ENCODE data around the gene RIGI. TPM values are rescaled to one million over a fixed set of nuclear protein-coding genes. Genes with fewer than 3 reads are reported as not detected.

Gene RIGI
- 0.46 TPM for polyA plus RNA-seq (2012; ENCODE audit: insufficient read length, low read depth)

DNA sequence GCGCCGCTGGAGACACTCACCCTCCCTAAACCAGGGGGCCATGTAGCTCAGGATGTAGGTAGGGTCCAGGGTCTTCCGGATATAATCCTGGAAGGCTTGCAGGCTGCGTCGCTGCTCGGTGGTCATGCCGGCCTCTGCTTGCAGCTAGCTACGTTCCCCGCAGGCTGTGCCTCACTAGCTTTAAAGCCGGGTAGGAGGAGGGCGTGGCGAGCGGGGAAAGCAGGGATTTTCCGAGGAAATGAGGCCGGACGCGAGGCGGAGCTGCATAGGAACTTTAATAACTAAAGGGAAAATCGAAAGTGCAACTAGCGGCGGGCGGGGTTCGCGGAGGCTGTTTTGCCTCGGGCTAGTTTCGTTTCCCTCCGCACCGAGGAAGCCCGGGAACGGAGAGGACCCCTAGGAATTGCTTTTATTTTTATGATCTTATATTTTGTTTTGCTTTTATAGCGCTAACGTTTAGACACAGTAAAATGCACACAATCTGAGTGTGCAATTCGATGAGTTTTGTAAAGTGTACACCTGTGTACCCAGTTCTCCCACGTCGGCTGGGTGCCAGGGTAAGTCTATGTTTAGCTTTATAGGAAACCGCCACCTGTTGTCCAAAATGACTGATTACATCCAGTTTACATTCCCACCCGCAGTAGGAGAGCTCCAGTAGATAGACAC, at the start of gene RIGI:
TSS of gene RIGI (minus strand) at position 156 of the 666 bp plus-strand sequence. CDS start at position 126, 30 bp downstream.
- TF ChIP-seq, protein P1, sequence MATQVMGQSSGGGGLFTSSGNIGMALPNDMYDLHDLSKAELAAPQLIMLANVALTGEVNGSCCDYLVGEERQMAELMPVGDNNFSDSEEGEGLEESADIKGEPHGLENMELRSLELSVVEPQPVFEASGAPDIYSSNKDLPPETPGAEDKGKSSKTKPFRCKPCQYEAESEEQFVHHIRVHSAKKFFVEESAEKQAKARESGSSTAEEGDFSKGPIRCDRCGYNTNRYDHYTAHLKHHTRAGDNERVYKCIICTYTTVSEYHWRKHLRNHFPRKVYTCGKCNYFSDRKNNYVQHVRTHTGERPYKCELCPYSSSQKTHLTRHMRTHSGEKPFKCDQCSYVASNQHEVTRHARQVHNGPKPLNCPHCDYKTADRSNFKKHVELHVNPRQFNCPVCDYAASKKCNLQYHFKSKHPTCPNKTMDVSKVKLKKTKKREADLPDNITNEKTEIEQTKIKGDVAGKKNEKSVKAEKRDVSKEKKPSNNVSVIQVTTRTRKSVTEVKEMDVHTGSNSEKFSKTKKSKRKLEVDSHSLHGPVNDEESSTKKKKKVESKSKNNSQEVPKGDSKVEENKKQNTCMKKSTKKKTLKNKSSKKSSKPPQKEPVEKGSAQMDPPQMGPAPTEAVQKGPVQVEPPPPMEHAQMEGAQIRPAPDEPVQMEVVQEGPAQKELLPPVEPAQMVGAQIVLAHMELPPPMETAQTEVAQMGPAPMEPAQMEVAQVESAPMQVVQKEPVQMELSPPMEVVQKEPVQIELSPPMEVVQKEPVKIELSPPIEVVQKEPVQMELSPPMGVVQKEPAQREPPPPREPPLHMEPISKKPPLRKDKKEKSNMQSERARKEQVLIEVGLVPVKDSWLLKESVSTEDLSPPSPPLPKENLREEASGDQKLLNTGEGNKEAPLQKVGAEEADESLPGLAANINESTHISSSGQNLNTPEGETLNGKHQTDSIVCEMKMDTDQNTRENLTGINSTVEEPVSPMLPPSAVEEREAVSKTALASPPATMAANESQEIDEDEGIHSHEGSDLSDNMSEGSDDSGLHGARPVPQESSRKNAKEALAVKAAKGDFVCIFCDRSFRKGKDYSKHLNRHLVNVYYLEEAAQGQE (IDR thresholded peaks at IDR 0.05; ENCODE audit: insufficient read depth in 1 of 2, low read depth in 2 of 2, low read length in 2 of 2) = no peak
- 0 out of 2 replicates have a peak, but pooled peaks have one; percentile 22 for TF ChIP-seq TAF1 (IDR thresholded peaks at IDR 0.05; ENCODE audit: borderline replicate concordance, insufficient read depth, low read length)
- 0 out of 2 replicates have a peak, but pooled peaks have one; percentile 18 for TF ChIP-seq POLR2AphosphoS5 (IDR thresholded peaks at IDR 0.05; ENCODE audit: low read depth, low read length)
- peak; percentile 44 for TF ChIP-seq FOXP2 (optimal IDR thresholded peaks at IDR 0.05; ENCODE audit: borderline replicate concordance, extremely low read depth, extremely low read length, insufficient read depth)
- TF ChIP-seq SIN3A (IDR thresholded peaks at IDR 0.05; ENCODE audit: borderline replicate concordance, insufficient read depth, low read length) = 0 out of 2 replicates have a peak, but pooled peaks have one; percentile 66

DNA sequence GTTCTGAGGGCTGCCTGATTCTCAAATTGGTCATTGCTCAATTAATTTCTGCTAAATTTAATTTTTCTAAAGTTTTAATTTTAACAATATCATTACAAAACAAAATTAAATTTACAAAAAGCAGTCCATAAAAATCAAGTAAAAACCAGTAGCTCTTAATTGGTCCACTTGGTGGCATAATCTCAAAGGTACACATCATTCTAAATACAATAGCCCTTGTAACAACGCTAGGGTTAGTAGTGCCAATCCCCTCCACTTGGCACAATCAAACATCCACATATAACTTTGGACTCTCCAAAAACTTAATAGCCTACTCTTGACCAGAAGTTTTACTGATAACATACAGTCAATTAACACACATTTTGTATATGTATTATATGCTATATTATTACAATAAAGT, 48.9 kb upstream of the RIGI start:
- TF ChIP-seq, protein P1 (IDR thresholded peaks at IDR 0.05; ENCODE audit: insufficient read depth in 1 of 2, low read depth in 2 of 2, low read length in 2 of 2) = no peak
- TF ChIP-seq POLR2AphosphoS5 (IDR thresholded peaks at IDR 0.05; ENCODE audit: low read depth, low read length) (no peak), TAF1 (IDR thresholded peaks at IDR 0.05; ENCODE audit: borderline replicate concordance, insufficient read depth, low read length) (no peak), SIN3A (IDR thresholded peaks at IDR 0.05; ENCODE audit: borderline replicate concordance, insufficient read depth, low read length) (no peak), FOXP2 (optimal IDR thresholded peaks at IDR 0.05; ENCODE audit: borderline replicate concordance, extremely low read depth, extremely low read length, insufficient read depth) (no peak)

DNA sequence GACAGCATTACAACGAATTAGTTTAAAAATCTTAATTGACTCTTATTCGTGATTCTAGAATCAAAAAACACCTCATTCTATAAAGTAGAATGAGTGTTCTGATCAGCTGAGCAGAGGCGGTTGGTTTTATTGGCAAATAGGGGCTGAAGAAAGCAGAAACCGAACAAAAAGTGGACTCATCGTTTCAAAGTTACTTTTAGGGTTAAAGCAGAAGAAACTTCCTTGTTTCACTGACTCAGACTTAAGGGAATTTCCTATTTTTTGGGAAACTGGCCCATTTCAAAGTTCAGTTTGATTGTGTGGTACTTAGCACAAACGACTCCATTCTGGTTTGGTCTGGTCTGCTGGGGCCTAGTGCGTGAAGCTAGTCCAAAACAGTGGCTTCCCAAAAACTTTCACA, 47.8 kb upstream of the RIGI start:
- TF ChIP-seq FOXP2 (optimal IDR thresholded peaks at IDR 0.05; ENCODE audit: borderline replicate concordance, extremely low read depth, extremely low read length, insufficient read depth) = no peak
- TF ChIP-seq POLR2AphosphoS5 (IDR thresholded peaks at IDR 0.05; ENCODE audit: low read depth, low read length) = no peak
- TF ChIP-seq TAF1 (IDR thresholded peaks at IDR 0.05; ENCODE audit: borderline replicate concordance, insufficient read depth, low read length) = no peak
- no peak for TF ChIP-seq SIN3A (IDR thresholded peaks at IDR 0.05; ENCODE audit: borderline replicate concordance, insufficient read depth, low read length)
- TF ChIP-seq, protein P1 (IDR thresholded peaks at IDR 0.05; ENCODE audit: insufficient read depth in 1 of 2, low read depth in 2 of 2, low read length in 2 of 2) = no peak

DNA sequence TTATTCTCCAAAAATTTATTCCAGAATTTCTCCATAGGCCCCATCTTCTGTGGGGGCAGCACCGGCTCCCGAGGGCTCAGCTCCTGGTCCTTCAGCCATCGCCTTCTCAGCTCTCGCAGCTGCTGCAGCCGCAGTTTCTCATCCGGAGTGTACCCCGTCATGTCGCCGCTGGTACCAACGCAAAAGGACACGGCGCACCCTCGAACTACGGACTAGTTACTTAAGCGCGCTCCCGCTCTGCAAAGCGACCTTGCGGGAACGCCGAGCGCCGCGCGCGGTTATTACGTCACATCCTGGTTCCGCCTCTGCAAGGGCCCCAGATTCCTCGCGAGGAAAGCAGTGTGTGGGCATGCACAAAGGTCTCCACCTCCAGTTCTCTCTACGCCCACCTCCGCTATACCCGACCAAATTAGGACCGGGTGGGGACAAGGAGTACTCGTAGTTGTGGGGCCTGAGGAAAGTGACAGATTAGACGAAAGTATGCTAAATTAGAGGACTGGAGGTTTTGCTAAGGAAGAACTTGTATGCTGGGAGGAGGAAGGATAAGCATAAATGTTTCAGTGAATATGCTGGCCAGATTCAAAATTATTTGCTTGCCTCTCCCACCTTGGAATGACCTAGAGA, 47.0 kb upstream of the RIGI start, which contains the start of gene NDUFB6:
TSS of gene NDUFB6 (minus strand) at position 260 of the 624 bp plus-strand sequence. CDS start at position 161, 99 bp downstream.
- TF ChIP-seq POLR2AphosphoS5 (IDR thresholded peaks at IDR 0.05; ENCODE audit: low read depth, low read length) = no peak; the same call in none of the 2 replicates
- TF ChIP-seq TAF1 (IDR thresholded peaks at IDR 0.05; ENCODE audit: borderline replicate concordance, insufficient read depth, low read length) = peak; percentile 78; the same call in 1 of the 2 replicates
- TF ChIP-seq FOXP2 (optimal IDR thresholded peaks at IDR 0.05; ENCODE audit: borderline replicate concordance, extremely low read depth, extremely low read length, insufficient read depth) = peak; percentile 51
- peak; percentile 49; the same call in 1 of the 2 replicates for TF ChIP-seq SIN3A (IDR thresholded peaks at IDR 0.05; ENCODE audit: borderline replicate concordance, insufficient read depth, low read length)
- TF ChIP-seq, protein P1 (IDR thresholded peaks at IDR 0.05; ENCODE audit: insufficient read depth in 1 of 2, low read depth in 2 of 2, low read length in 2 of 2) = peak in 1 of 2 experiments; percentile 20; a peak in 1 of 4 replicates

Measured in PFSK-1 (cell line).